Measurements from ENCODE around the gene ENOPH1.
A peak's percentile ranks its signal among the peaks of the same experiment; 100 is the strongest.
"Not testable (repeated sequence)": the region's sequence is repeated elsewhere in the genome, so short reads cannot be mapped to it uniquely, and the experiment has no call there.

Gene ENOPH1

GRCh38 chr4:82428969-82429727 lies 1.2 kb upstream of the ENOPH1 start:
- peak; percentile 90 for DNase-seq

GRCh38 chr4:82429728-82430192 lies 630 bp upstream of the ENOPH1 start:
- DNase-seq = no peak

DNA sequence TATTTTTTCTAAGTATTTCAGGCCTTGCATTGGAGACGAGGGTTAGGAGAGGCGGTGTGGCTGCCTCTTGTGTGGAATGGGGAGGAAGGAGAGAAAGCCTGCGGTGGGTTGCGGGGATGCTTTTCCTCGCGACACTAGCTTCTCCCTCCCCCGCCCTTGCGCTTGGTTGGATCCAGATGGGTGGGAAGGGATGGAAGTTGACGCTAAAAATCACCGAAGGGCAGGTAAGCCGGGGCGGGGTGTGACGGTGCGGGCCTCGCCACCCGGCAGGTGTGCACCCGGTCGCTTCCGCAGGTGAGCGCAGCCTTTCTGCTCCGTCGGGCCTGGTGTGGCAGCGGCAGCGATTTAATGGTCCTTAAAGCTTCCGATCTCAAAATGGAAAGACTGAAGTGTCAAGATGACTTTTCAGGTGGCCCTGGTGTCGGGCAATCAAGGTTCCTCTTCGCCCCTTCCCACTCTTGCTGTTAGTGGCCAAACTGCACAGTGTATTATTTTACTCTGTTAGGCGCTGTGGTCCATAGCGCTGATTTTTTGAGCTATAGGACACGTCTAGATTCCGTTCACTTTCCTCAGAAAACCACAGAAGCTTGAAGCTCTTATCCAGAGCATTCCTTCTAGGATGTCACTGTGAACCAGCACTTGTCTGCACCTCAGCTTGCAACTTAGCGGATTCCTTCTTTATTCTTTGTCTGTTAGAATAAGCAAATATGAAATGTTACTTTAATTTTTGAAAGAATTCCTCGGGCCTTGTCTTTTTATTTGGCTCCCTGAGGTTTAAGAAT lies 765 bp downstream of the ENOPH1 start:
- DNase-seq = peak; percentile 22

- no peak for DNase-seq
Measured at GRCh38 chr4:82431831-82432230, 1.4 kb downstream of the ENOPH1 start.

DNA sequence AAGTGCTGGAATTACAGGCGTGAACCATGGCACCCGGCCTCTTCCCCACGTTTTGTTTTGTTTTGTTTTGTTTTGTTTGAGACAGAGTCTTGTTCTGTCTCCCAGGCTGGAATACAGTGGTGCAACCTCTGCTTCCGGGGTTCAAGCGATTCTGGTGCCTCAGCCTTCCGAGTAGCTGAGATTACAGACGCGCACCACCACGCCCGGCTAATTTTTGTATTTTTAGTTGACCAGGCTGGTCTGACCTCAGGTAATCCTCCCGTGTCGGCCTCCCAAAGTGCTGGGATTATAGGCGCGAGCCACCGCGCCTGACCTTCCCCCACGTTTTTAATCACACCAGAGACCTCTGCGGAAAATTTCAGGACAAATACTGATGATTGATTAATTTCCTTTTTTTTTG lies 2.2 kb downstream of the ENOPH1 start:
- no peak for DNase-seq

DNA sequence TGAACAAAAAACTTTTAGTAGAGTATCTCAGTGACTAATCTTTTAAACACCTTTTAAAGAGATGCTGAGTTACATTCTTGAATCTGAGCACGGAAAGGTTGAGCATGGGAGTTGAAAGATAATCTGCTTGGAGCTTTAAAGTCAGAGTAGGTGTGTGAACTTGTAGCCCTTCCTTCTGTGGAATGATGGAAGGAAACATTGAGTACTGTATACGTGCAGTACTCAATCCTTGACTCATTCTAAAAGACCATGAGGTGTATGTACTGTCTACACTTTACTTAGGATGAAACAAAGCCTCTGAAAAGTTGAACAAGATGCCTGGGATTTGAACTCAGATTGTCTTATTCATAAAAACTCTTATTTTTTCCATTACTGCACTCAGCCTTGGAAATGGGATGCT lies 3.4 kb downstream of the ENOPH1 start:
- DNase-seq = no peak

- DNase-seq = no peak
Measured at GRCh38 chr4:82434949-82435348, 4.6 kb downstream of the ENOPH1 start.

DNA sequence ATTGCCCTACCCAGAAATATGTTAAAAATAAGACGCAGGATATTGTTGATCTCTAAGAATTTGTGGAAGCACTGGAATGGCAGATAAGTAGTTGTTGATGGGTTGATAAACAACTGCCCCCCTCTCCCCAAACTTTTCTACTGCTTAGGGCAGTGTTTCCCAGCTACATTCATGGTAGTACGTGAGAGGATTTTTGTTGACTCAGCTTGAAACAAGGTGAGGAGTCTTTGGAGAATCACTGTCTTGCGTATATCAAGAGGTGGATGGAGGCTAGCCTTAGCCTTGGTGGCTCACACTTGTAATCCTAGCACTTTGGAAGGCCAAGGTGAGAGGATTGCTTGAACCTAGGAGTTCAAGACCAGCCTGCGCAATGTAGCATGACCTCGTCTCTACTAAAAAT lies 5.7 kb downstream of the ENOPH1 start:
- DNase-seq = no peak

DNA sequence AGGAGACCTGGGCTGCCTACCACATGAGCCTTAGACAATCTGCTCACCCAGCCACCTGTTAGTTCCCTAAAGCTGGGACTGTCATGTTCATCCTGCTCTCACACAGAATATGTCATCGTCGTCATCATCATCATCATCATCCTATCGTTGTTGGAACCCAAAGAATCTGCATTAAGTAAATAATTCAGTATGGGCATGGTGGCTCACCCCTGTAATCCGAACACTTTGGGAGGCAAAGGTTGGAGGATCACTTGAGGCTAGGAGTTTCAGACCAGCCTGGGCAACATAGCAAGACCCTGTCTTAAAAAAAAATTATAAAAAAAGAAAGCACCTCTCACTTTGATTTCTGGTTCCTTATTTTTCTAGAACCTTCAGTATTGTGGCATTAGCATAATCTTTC lies 6.4 kb downstream of the ENOPH1 start:
- no peak for DNase-seq

- DNase-seq = no peak
Measured at GRCh38 chr4:82437285-82438005, 7.1 kb downstream of the ENOPH1 start.

- no peak for DNase-seq
Measured at GRCh38 chr4:82439088-82439487, 8.7 kb downstream of the ENOPH1 start.

DNA sequence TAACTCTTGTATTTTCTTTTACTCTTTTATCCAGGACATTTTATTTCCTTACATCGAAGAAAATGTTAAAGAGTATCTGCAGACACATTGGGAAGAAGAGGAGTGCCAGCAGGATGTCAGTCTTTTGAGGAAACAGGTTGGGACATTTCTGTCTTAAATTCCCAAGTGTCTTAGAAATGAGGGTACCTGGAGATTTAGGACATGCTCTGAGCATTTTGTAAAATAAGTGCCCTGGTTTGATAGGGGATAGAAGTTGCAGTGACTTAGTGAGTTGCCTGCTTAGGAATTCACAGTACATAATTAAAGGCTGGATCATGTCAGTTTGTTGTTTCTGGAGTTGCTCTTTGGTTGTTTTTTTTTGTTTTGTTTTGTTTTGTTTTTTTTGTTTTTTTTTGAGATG lies 17.5 kb downstream of the ENOPH1 start:
- no peak for DNase-seq

DNA sequence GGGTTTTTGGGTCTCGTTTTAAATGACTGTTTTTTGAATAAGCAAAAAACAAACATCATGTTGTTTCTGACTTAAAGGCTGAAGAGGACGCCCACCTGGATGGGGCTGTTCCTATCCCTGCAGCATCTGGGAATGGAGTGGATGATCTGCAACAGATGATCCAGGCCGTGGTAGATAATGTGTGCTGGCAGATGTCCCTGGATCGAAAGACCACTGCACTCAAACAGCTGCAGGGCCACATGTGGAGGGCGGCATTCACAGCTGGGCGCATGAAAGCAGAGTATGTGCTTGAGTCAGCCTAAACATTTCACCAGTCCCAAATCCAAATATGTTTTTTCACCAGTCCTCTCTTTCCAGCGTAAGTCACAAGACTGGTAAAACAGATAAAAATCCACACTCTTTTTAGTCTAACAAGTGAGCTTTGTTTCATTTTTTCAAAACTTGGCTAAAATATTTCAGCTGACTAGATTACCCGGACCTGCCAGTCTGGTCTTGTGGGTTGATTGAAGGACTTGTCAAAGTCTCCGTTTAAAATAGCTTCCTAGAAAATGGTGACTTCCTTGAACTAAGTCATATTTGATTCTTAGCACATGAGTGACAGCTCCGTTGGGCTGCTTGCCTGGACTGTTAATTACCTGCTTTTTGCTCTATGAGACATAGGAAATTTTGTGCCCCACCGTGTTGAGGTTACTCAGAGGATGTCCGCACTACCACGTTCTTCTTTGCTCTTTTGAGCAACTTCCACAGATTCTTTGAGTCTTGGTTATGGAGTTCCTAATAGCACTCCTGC lies 20.8 kb downstream of the ENOPH1 start:
- DNase-seq = no peak

GRCh38 chr4:82452026-82452425 lies 21.6 kb downstream of the ENOPH1 start:
- DNase-seq = no peak

GRCh38 chr4:82457266-82457665 lies 26.9 kb downstream of the ENOPH1 start:
- DNase-seq = no peak

GRCh38 chr4:82458729-82459128 lies 28.3 kb downstream of the ENOPH1 start:
- no peak for DNase-seq

DNA sequence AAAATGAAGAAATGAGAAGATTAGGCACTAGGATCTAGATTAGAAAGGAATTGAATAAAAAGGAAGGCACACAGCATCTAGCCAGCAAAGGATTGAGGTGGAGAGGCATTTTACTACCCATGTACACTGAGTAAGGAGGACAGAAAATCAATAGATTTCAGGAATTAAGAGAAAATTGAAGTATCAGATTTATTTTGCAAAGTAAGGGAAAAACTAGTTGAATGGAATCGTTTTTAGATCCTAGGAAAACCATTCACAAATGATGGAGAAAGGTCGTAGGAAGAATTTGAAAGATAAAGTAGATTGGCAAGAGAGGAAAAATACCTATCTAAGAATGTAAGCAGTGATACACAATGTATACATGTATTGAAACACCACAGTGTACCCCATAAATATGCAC lies 31.3 kb downstream of the ENOPH1 start:
- DNase-seq = no peak

GRCh38 chr4:82462415-82462831 lies 32.0 kb downstream of the ENOPH1 start:
- peak; percentile 80 for DNase-seq

DNA sequence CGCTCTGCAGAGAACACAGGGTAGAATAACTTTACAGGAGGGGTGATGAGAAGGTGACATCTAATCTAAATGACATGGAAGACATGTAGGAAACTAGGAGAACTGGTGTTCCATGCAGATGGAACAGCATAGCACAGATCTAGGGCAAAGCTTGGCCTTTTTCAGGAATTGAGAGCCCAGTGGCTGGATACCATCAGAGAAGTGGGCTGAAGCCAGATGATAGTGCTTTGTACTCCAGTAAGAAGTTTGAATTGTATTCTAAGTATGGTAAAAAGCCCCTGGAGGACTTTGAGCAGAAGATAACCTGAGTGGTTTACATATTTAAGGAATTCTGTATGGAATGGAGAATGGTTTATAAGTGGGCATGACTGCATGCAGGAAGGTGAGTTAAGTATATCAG lies 32.8 kb downstream of the ENOPH1 start:
- no peak for DNase-seq

DNA sequence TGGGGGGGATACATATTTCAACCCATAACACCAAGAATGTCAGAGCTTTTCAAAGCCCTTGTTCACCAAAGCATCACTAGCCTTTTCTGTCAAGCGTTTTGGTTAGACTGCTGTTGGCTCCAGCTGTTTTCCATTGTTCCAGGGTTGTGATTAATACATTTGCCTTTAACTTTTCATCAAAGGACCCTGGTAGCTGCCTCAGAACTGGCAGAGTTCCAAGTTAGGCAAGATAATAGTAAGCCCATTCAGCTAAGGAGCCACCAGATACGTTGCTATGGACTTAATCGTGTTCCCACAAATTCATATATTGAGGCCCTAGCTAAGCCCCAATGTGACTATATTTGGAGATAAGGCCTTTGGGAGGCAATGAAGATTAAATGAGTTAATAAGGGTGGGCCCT lies 37.1 kb downstream of the ENOPH1 start:
- peak; percentile 41 for DNase-seq

DNA sequence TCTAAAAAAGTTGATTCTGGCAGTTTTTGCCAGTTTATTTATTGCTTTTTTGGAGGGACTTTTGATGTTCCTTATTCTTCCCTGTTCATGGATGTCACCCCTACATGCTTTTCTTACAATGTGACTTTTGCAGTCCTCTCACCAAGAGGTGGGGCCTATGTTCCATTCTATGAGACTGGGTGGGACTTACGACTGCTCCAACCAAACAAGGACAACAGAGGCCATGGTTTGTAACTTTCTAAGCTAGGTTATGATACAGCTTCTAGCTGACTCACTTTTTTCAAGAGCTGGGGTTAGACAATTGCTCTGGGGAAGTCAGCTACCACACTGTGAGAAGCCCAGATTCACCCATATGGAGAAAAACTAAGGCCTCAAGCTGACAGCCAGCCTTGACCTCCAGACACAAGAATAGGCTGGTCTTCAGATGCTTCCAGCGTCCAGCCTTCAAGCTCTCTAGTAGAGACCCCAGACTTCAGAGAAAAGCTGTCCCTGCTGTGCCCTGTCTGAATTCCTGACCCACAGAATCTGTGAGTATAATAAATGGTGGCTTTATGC lies 39.5 kb downstream of the ENOPH1 start:
- DNase-seq = no peak

DNA sequence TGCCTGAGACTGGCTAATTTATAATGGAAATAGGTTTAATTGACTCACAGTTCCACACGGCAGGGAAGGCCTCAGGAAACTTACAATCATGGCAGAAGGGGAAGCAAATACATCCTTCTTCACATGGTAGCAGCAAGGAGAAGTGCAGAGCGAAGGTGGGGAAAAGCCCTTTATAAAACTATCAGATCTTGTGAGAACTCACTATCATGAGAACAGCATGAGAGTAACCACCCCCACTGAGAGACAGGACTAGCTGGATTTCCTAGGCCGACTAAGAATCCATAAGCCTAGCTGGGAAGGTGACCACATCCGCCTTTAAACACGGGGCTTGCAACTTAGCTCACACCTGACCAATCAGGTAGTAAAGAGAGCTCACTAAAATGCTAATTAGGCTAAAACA lies 42.7 kb downstream of the ENOPH1 start:
- not testable (repeated sequence) for DNase-seq

Measured in NCI-H345 (cell line).